SK-N-MC (cell line): ENCODE results near the gene ISG20.

ENCODE experiments used
- EZH2 ChIP-seq: fragments of 200-600 bp; sonication (generic); IDR thresholded peaks from one replicate; pipeline ENCODE4 v1.6.1; 2017; ENCODE audit warnings: antibody characterized with exemption
- POLR2AphosphoS5 ChIP-seq: IDR thresholded peaks from 2 replicates; pipeline ENCODE4 v1.6.1; 2012; ENCODE audit warnings: mild to moderate bottlenecking, low read depth, low read length, borderline replicate concordance

- TF ChIP-seq POLR2AphosphoS5 (no peak), EZH2 (no peak)
Observed at GRCh38 chr15:88657326-88658069, 18.7 kb downstream of the ISG20 start.
